ENCODE data around the gene SYMPK.
"Not testable (repeated sequence)": the region's sequence is repeated elsewhere in the genome, so short reads cannot be mapped to it uniquely, and the experiment has no call there.

SYMPK gene

GRCh38 chr19:45800070-45800553, 62.8 kb downstream of the SYMPK start:
- DNase-seq, result no peak

DNA sequence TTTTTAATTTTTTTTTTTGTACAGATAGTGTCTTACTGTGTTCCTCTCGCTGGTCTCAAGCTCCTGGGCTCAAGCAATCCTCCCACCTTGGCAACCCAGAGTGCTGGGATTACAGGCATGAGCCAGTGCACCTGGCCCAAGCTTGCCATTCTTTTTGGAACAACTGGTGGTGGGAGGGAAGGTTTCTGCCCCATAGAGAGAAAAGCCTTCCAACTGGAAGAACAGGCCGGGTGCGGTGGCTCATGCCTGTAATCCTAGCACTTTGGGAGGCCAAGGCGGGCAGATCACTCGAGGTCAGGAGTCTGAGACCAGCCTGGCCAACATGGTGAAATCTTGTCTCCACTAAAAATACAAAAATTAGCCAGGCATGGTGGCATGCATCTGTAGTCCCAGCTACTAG, 63.4 kb downstream of the SYMPK start:
- DNase-seq, result not testable (repeated sequence)

DNA sequence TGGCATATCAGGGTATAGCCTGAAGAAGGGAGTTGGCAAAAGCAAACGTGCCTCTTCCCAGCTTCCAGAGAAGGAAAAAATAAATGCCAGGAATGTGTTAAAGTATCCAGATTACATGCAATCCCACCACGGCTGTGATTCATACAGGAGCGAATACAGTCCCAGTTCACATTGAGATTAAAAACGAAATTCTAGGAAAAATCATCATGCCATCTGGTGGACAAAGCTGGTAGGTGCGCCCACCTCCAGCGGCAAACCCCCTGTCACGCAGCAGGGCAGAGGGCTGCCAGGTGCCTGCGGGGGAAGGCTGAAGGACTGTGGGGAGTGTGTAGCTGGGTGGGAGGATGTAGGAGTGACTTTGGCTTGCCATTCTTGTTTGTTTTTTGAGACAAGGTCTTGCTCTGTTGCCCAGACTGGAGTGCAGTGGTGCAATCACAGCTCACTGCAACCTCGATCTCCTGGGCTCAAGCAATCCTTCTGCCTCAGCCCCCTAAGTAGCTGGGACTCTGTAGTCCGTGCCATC, 63.9 kb downstream of the SYMPK start:
- no peak for DNase-seq

- no peak for DNase-seq
Observed at GRCh38 chr19:45794627-45795026, 68.3 kb downstream of the SYMPK start.

GRCh38 chr19:45793876-45794275, 69.1 kb downstream of the SYMPK start:
- no peak for DNase-seq

GRCh38 chr19:45793178-45793564, 69.8 kb downstream of the SYMPK start:
- no peak for DNase-seq

GRCh38 chr19:45792470-45793177, 70.3 kb downstream of the SYMPK start, which contains the start of gene DMWD:
Gene DMWD, minus strand, starts transcription at chr19:45792845. Its CDS starts 89 bp downstream, at chr19:45792756.
- no peak for DNase-seq

DNA sequence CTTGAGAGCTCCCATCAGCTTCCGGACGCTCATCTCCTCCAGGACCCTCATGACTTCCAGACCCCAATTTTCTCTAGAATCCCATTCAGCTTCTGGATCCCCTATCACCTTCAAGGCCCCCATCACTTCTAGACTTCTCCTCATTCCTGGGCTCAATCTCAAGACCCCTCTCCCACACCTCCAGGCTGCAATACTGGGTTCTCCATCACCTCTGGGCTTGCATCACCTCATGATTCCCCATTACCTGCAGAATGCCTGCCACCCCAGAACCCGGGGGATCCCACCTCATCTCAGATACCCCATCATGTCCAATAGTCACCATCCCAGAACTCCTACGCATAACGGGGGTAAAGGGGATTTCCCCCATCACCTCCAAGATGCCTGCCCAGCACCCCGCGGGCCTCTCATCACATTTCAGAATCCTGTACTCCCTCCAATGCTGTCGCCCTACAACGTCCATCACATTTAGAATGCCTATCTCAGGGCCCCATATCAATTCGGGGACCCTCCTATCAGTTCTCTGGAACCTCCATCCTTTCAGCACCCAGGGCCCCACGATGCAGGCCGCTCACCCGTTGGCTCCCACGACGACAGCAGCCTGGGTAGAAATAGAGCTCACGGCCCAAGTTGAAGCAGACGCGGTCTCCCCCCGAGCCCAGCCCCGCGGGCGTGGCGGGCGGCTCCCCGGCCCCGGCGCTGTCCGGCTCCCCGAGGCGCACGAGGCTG, 71.0 kb downstream of the SYMPK start:
- DNase-seq, result no peak

DNA sequence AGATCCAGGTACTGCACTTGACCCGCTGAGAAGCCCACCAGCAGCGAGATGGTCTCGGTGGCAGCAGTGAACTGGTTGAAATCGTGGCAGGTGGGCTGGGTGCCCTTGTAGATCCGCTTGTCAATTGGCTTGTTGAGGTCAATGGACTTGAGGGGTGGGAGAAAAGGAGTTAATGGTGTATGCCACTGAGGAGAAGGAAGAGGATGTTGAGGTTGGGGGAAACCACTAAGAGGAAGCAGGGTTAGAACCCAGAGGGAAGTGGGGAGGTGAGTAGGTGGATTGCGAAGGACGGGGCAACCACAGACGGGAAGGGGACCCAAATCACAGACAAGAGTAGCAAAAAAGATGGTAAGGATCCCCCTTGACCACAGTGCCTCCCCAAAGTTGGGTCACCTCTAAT, 72.0 kb downstream of the SYMPK start:
- DNase-seq, result no peak

- DNase-seq, result no peak
Observed at GRCh38 chr19:45789035-45789786, 73.7 kb downstream of the SYMPK start.

- no peak for DNase-seq
Observed at GRCh38 chr19:45786533-45786894, 76.4 kb downstream of the SYMPK start.

DNA sequence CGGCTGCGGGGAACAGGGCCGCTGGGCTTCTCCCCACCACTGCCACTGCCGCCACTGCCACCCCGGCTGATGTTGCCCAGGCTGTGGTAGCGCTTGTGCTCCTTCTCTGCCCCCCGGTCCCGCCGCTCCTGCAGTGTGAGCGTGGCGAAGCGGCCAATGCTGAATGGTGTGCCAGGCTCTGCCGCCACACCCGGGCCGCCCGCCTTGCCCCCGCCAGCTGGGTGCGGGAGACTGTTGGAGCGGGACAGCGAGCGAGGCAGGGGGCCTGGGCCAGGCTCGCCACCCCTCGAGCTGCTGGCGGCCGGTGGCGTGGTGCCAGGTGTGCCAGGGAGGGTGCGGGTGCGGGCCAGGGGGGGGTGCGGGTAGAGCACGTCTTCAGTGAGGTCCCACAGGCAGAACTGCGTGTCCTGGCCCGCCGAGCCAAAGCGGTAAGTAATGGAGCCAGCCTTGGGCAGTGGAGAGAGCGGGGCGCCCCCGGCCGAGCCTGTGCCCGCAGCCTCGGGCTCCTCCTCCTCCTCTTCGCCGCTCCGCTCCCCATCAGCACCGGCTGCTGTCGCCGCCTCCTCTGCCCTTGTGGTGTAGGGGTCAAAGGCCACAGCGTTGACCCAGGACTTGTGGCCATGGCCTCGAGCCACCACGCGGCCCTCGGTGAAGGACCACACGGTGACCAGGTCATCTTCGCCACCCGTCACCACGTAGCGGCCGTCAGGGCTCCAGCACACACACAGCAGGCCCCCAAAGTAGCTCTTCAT, 77.0 kb downstream of the SYMPK start:
- no peak for DNase-seq

GRCh38 chr19:45785097-45785496, 77.8 kb downstream of the SYMPK start:
- DNase-seq, result no peak

GRCh38 chr19:45784096-45784495, 78.9 kb downstream of the SYMPK start:
- no peak for DNase-seq

GRCh38 chr19:45782820-45783785, 79.8 kb downstream of the SYMPK start:
- DNase-seq, result no peak

DNA sequence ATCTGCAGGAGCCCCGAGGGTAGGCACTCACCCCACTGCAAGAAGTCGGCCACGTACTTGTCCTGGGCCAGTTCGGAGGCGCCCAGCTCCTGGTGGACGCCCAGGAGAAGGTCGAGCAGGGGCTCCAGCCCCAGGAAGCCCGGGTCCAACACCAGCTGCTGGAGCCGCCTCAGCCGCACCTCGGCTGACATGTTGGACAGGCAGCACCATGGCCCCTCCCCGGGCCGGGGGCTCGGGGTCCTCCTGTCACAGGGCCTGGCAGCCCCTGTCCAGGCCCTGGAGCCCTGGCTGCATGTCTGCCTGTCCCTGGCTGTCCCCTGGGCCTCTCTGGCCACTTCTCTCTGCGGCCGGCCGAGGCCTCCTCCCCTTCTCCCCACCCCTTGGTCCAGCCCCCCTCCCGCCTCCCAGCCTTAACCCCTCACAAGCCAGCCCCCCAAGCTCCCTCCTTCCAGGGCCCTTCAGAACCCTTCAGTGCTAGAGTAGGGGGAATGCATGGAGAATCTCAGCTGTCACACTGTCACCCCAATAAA, 80.7 kb downstream of the SYMPK start, which contains the start of gene DMPK:
TSS of gene DMPK (minus strand) at position 329 of the 530 bp plus-strand sequence. CDS start at position 191, 138 bp downstream.
- no peak for DNase-seq

- no peak for DNase-seq
Observed at GRCh38 chr19:45781214-45782161, 81.5 kb downstream of the SYMPK start.

DNA sequence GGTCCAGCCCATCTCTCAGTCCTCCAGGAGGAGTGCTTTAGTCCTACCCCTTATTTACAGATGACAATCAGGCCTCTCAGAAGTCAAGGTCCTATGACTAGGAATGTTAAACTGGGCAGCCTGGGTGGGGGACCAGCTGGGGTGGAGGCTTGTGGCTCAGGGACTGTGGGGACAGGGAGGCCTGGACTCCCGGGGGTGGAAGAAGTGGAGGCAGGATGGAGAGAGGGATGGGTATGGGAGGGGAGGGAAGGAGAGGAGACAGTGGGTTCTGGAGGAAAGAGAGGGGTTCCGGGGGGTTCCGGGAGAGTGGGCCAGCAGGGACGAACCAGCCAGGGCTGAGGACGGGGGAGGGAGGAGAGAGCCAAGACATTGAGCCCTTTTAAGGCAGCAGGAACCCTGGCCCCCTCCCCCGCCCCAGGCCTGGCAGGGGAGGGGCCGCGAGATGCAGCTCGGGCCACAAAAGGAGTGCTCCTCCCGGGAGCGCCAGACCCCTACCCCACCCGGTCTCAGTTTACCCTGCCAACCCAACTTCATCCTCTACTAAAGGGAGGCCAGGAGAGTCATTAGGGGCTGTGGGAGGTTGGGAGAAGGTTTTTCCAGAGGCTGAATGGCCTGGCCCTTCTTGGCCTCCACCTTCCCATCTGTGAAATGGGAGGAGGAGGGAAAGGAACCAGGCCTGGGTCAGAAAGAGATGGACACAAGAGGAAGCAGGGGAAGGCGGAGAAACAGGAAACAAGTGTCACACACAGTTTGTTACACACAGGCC, 82.3 kb downstream of the SYMPK start:
- no peak for DNase-seq

DNA sequence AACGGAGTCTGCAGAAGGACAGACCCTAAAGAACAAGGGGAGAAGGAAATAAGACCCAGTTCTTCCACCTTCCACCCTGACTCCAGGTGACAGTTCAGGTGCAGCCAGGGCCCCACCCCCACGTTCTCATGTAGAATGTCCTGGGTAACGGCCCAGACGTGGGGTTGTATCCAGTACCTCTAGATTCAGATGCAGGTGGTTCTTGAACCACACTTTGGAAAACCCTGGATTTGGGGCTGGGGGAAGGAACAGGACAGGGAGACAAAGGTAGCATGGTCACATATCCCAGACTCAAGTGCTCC, 82.8 kb downstream of the SYMPK start:
- no peak for DNase-seq
